ENCODE results near the gene MCTP2.

GRCh38 chr15:94297558-94297957 lies 66.2 kb downstream of the MCTP2 start:
- no peak for TF ChIP-seq SUZ12 (IDR thresholded peaks at IDR 0.05; ENCODE audit: extremely low read depth, insufficient read depth, insufficient read length)
- TF ChIP-seq ZNF274 (IDR thresholded peaks at IDR 0.05; ENCODE audit: low read depth, low read length), result no peak
